HL-60 (cell line): Measurements from ENCODE around the gene CBR3.
"Not testable (repeated sequence)": the region's sequence is repeated elsewhere in the genome, so short reads cannot be mapped to it uniquely, and the experiment has no call there.

ENCODE experiments used
- DNase-seq, 2 experiments: peaks; one replicate each; pipeline ENCODE4 v3.0.0-alpha.2; 2010 to 2020; ENCODE audit warnings: low read depth in 1 of 2, low spot score in 1 of 2
- H3K27ac ChIP-seq: fragments of 250-450 bp; sonication (Bioruptor Pico); replicated peaks from 2 replicates; pipeline ENCODE4 v1.5.1; 2020; ENCODE audit warnings: mild to moderate bottlenecking, moderate library complexity
- H3K27me3 ChIP-seq: fragments of 250-450 bp; sonication (Bioruptor Pico); 2 replicates; pipeline ENCODE4 v1.5.1; 2021; ENCODE audit warnings: mild to moderate bottlenecking, moderate library complexity; ENCODE audit not compliant: insufficient read depth, poor library complexity, severe bottlenecking
- H3K4me3 ChIP-seq: replicated peaks from 2 replicates; pipeline ENCODE4 v1.5.1; 2011; ENCODE audit warnings: mild to moderate bottlenecking, control low read depth, low read length; ENCODE audit not compliant: insufficient read depth
- CTCF ChIP-seq: IDR thresholded peaks from one replicate; pipeline ENCODE4 v1.5.1; 2011; ENCODE audit warnings: low read length, control low read depth, inconsistent platforms; ENCODE audit not compliant: insufficient read depth
- GABPA ChIP-seq: IDR thresholded peaks from 2 replicates; pipeline ENCODE4 v1.6.1; 2012; ENCODE audit warnings: low read depth
- POLR2AphosphoS5 ChIP-seq: IDR thresholded peaks from 2 replicates; pipeline ENCODE4 v1.6.1; 2012; ENCODE audit warnings: low read depth
- REST ChIP-seq: IDR thresholded peaks from 2 replicates; pipeline ENCODE4 v1.6.1; 2012; ENCODE audit warnings: low read depth; ENCODE audit not compliant: insufficient replicate concordance
- SPI1 ChIP-seq: IDR thresholded peaks from 2 replicates; pipeline ENCODE4 v1.6.1; 2012; ENCODE audit warnings: low read depth, mild to moderate bottlenecking, borderline replicate concordance

The CBR3 gene

GRCh38 chr21:36099000-36099399, 35.9 kb upstream of the CBR3 start:
- Histone ChIP-seq H3K27ac (no peak overlapping the region), H3K27me3 (no peaks in the 10 kb centered on the region), H3K4me3 (no peak overlapping the region)
- TF ChIP-seq REST (no peak), SPI1 (no peak), POLR2AphosphoS5 (no peak), CTCF (no peak), GABPA (no peak)
- DNase-seq: no peak

GRCh38 chr21:36099695-36100211, 35.1 kb upstream of the CBR3 start:
- H3K27me3 ChIP-seq, H3K4me3 ChIP-seq, H3K27ac ChIP-seq, DNase-seq: not testable (repeated sequence)

- Histone ChIP-seq H3K27ac (no peak overlapping the region), H3K4me3 (no peak overlapping the region), H3K27me3 (peaks cover 15% of the 10 kb centered on the region)
- no peak for TF ChIP-seq GABPA
- TF ChIP-seq CTCF: no peak
- no peak for TF ChIP-seq REST
- TF ChIP-seq POLR2AphosphoS5: no peak
- TF ChIP-seq SPI1: no peak
- DNase-seq: no peak
Observed at GRCh38 chr21:36100971-36101641, 33.8 kb upstream of the CBR3 start.

- H3K27ac ChIP-seq: no peak overlapping the region
- no peak overlapping the region for H3K4me3 ChIP-seq
- TF ChIP-seq GABPA (no peak), REST (no peak), POLR2AphosphoS5 (no peak), CTCF (no peak), SPI1 (no peak)
- peaks cover 15% of the 10 kb centered on the region for H3K27me3 ChIP-seq
- DNase-seq: no peak
Observed at GRCh38 chr21:36103434-36103833, 31.4 kb upstream of the CBR3 start.
